Measurements from ENCODE around the gene CFAP65. TPM values are rescaled to one million over a fixed set of nuclear protein-coding genes. Genes with fewer than 3 reads are reported as not detected.

The CFAP65 gene
- total and polyA plus RNA-seq, 2 of the 13 experiments (the other 11 are each of a cell fraction or from before 2014, with no cell fraction given), result 0.05 TPM; not detected in 1

DNA sequence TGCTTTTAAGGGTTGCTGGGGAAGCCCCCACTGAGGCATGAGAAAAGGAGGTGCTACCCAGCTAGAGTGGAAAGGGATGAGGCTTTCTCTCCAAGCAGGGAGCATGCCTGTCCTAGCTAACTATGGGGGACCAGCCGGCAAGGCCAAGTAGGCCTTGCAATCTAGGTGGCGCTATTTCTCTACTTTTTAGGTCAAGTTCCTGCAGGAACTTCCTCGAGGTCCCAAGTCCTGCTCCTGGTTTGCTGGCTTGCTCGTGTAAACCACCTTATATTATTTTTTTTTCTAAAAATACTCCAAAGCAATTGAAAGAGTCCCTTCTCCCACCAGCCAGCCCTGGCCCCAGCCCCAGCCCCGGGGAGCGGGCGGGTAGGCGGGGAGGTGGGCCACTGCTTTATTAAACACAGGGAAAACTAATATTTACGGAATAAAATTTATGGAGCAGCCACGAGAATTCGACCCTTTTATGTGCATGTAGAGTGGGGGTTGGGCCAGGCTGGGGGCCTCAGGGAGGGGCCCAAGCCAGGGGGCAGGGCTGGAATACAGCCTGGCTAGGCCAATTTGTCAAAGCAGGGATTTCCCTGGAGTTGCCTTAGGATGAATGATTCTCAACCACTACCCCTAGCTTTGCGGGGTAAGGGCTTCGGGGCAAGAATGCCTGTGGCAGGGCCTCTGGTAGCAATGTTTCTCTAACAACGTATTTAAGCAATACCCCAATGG is 32.3 kb upstream of the CFAP65 start (continued):
- TF ChIP-seq, protein P1, sequence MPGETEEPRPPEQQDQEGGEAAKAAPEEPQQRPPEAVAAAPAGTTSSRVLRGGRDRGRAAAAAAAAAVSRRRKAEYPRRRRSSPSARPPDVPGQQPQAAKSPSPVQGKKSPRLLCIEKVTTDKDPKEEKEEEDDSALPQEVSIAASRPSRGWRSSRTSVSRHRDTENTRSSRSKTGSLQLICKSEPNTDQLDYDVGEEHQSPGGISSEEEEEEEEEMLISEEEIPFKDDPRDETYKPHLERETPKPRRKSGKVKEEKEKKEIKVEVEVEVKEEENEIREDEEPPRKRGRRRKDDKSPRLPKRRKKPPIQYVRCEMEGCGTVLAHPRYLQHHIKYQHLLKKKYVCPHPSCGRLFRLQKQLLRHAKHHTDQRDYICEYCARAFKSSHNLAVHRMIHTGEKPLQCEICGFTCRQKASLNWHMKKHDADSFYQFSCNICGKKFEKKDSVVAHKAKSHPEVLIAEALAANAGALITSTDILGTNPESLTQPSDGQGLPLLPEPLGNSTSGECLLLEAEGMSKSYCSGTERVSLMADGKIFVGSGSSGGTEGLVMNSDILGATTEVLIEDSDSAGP (CRISPR knock-in tag; IDR thresholded peaks at IDR 0.05; ENCODE audit: borderline replicate concordance), result no peak; the same call in 1 of the 2 replicates
- TF ChIP-seq, protein P2, sequence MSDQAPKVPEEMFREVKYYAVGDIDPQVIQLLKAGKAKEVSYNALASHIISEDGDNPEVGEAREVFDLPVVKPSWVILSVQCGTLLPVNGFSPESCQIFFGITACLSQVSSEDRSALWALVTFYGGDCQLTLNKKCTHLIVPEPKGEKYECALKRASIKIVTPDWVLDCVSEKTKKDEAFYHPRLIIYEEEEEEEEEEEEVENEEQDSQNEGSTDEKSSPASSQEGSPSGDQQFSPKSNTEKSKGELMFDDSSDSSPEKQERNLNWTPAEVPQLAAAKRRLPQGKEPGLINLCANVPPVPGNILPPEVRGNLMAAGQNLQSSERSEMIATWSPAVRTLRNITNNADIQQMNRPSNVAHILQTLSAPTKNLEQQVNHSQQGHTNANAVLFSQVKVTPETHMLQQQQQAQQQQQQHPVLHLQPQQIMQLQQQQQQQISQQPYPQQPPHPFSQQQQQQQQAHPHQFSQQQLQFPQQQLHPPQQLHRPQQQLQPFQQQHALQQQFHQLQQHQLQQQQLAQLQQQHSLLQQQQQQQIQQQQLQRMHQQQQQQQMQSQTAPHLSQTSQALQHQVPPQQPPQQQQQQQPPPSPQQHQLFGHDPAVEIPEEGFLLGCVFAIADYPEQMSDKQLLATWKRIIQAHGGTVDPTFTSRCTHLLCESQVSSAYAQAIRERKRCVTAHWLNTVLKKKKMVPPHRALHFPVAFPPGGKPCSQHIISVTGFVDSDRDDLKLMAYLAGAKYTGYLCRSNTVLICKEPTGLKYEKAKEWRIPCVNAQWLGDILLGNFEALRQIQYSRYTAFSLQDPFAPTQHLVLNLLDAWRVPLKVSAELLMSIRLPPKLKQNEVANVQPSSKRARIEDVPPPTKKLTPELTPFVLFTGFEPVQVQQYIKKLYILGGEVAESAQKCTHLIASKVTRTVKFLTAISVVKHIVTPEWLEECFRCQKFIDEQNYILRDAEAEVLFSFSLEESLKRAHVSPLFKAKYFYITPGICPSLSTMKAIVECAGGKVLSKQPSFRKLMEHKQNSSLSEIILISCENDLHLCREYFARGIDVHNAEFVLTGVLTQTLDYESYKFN (CRISPR knock-in tag; conservative IDR thresholded peaks at IDR 0.05), result no peak
- TF ChIP-seq, protein P3, sequence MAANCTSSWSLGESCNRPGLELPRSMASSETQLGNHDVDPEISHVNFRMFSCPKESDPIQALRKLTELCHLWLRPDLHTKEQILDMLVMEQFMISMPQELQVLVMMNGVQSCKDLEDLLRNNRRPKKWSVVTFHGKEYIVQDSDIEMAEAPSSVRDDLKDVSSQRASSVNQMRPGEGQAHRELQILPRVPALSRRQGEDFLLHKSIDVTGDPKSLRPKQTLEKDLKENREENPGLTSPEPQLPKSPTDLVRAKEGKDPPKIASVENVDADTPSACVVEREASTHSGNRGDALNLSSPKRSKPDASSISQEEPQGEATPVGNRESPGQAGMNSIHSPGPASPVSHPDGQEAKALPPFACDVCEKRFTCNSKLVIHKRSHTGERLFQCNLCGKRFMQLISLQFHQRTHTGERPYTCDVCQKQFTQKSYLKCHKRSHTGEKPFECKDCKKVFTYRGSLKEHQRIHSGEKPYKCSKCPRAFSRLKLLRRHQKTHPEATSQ (CRISPR knock-in tag; IDR thresholded peaks at IDR 0.05; ENCODE audit: borderline replicate concordance), result no peak
- TF ChIP-seq, protein P4, sequence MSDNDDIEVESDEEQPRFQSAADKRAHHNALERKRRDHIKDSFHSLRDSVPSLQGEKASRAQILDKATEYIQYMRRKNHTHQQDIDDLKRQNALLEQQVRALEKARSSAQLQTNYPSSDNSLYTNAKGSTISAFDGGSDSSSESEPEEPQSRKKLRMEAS (IDR thresholded peaks at IDR 0.05), result peak; percentile 51; the same call in 1 of the 2 replicates
- TF ChIP-seq, protein P5, sequence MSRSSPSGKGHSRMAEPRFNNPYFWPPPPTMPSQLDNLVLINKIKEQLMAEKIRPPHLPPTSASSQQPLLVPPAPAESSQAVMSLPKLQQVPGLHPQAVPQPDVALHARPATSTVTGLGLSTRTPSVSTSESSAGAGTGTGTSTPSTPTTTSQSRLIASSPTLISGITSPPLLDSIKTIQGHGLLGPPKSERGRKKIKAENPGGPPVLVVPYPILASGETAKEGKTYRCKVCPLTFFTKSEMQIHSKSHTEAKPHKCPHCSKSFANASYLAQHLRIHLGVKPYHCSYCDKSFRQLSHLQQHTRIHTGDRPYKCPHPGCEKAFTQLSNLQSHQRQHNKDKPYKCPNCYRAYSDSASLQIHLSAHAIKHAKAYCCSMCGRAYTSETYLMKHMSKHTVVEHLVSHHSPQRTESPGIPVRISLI (CRISPR knock-in tag; IDR thresholded peaks at IDR 0.05; ENCODE audit: borderline replicate concordance), result no peak
- TF ChIP-seq ZNF232 (CRISPR knock-in tag; IDR thresholded peaks at IDR 0.05; ENCODE audit: borderline replicate concordance), result 0 out of 2 replicates have a peak, but pooled peaks have one; percentile 17
- 0 out of 2 replicates have a peak, but pooled peaks have one; percentile 28 for TF ChIP-seq ZSCAN25 (CRISPR knock-in tag; IDR thresholded peaks at IDR 0.05)
- no peak for TF ChIP-seq GTF2F1 (IDR thresholded peaks at IDR 0.05; ENCODE audit: low read length)
- no peak for TF ChIP-seq PHF5A (CRISPR knock-in tag; IDR thresholded peaks at IDR 0.05; ENCODE audit: low read depth, unreplicated experiment)
- no peak for TF ChIP-seq ZNF724P (CRISPR knock-in tag; IDR thresholded peaks at IDR 0.05; ENCODE audit: borderline replicate concordance)
- TF ChIP-seq, protein P6, sequence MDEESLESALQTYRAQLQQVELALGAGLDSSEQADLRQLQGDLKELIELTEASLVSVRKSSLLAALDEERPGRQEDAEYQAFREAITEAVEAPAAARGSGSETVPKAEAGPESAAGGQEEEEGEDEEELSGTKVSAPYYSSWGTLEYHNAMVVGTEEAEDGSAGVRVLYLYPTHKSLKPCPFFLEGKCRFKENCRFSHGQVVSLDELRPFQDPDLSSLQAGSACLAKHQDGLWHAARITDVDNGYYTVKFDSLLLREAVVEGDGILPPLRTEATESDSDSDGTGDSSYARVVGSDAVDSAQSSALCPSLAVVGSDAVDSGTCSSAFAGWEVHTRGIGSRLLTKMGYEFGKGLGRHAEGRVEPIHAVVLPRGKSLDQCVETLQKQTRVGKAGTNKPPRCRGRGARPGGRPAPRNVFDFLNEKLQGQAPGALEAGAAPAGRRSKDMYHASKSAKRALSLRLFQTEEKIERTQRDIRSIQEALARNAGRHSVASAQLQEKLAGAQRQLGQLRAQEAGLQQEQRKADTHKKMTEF (CRISPR knock-in tag; IDR thresholded peaks at IDR 0.05), result no peak
- TF ChIP-seq, protein P7, sequence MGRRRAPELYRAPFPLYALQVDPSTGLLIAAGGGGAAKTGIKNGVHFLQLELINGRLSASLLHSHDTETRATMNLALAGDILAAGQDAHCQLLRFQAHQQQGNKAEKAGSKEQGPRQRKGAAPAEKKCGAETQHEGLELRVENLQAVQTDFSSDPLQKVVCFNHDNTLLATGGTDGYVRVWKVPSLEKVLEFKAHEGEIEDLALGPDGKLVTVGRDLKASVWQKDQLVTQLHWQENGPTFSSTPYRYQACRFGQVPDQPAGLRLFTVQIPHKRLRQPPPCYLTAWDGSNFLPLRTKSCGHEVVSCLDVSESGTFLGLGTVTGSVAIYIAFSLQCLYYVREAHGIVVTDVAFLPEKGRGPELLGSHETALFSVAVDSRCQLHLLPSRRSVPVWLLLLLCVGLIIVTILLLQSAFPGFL (CRISPR knock-in tag; IDR thresholded peaks at IDR 0.05), result 0 out of 2 replicates have a peak, but pooled peaks have one; percentile 3
- no peak for TF ChIP-seq ZNF292 (CRISPR knock-in tag; IDR thresholded peaks at IDR 0.05; ENCODE audit: borderline replicate concordance, low read depth)
- TF ChIP-seq ELF3 (CRISPR knock-in tag; IDR thresholded peaks at IDR 0.05), result peak; percentile 81; the same call in 1 of the 2 replicates
- TF ChIP-seq NFIB (CRISPR knock-in tag; IDR thresholded peaks at IDR 0.05; ENCODE audit: borderline replicate concordance), result no peak
- TF ChIP-seq ZNF605 (CRISPR knock-in tag; IDR thresholded peaks at IDR 0.05), result peak; percentile 57; the same call in 1 of the 2 replicates
- TF ChIP-seq NR2F1 (CRISPR knock-in tag; IDR thresholded peaks at IDR 0.05), result no peak

Measured in HepG2 (cell line).